GM18907 (cell line): Measurements from ENCODE around the gene PTPRN2.

Source experiments
- ATAC-seq: cut with Tn5 transposase; IDR thresholded peaks from one replicate; pipeline ENCODE4 v1.9.1; 2021; ENCODE audit warnings: mild to moderate bottlenecking, moderate library complexity; ENCODE audit not compliant: unreplicated experiment

PTPRN2 gene

DNA sequence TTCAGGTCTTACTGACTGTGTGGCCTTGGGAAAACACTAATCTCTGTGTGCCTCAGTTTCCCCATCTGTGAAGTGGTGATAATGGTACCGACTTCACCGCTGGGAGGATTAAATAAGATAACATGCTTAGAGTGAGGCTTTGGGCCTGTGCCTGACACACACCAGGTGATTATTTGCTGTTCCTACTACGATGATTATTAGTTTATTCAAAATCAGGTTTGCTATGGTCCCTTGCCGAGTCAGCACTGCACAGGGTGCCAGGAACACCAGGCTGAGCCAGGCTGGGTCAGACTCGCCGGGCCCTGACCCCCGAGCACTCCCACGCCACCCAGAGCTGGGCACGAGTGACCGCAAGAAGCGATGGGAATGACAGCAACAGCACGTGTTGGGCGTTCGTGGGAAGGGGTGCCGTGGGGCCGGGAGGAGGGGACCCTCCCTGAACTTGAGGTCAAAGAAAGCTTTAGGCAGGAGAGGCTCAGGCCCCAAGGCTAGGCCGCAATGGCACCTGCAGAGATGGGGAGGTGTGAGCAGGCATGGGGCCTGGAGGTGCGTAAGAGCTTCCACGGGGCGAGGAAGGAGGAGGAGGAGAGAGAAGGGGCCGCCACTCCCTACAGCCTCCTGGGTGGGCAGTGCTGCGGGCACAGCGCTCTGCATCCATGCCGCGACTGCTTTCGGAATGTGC is 925.4 kb downstream of the PTPRN2 start:
- no peak for ATAC-seq

GRCh38 chr7:157661611-157661975 is 926.0 kb downstream of the PTPRN2 start:
- no peak for ATAC-seq

DNA sequence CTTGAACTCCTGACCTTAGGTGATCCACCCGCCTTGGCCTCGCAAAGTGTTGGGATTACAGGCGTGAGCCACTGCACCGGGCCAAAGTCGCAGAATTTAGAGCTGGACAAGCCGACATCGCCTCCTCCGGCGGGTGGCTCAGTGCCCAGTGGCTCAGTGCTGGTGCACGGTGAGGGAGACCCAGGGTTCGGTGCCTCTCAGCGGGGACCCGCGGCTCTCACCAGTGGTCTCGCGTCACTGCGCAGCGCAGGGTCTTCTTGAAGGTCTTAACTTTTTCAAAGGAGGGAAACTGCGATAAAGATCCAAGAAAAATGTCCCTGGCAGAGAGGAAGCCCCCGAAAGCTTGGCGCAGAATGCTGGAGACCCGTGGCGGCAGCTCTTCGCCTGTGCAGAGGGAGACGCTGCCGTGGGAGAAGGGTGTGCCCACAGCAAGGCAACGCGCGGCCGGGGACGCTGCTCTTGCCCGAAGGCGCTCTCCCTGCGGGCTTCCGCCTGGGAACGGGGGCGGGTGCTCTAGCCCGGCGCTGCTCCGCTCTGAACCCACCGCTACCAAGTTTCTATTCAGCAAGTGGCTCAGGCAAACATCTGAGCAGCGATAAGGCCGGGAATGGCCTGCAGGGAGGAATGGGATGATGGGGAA is 926.5 kb downstream of the PTPRN2 start:
- no peak for ATAC-seq

DNA sequence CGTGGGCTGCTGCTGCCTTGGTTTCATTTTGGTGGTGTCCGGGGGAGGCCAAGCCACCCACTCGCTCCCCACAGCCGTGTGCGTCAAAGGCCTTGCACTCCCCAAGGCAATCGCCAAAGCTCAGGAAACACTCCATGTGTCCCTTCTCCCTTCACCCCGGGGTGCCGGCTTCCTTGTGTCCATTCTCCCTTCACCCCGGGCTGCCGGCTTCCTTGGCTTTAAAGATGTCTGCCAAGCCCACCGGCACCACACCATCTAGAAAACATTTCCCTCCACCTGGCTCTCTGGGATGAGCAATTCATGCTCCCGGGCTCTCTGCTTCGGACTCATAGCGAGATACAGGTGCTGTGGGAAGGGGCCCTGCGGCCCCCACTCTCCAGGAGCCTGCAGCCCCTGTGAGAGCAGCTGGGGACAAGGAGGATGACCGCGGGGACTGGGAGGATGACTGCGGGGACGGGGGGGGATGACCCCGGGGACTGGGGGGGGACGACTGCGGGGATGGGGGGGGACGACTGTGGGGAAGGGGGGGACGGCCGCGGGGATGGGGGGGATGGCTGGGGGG is 928.7 kb downstream of the PTPRN2 start:
- no peak for ATAC-seq

DNA sequence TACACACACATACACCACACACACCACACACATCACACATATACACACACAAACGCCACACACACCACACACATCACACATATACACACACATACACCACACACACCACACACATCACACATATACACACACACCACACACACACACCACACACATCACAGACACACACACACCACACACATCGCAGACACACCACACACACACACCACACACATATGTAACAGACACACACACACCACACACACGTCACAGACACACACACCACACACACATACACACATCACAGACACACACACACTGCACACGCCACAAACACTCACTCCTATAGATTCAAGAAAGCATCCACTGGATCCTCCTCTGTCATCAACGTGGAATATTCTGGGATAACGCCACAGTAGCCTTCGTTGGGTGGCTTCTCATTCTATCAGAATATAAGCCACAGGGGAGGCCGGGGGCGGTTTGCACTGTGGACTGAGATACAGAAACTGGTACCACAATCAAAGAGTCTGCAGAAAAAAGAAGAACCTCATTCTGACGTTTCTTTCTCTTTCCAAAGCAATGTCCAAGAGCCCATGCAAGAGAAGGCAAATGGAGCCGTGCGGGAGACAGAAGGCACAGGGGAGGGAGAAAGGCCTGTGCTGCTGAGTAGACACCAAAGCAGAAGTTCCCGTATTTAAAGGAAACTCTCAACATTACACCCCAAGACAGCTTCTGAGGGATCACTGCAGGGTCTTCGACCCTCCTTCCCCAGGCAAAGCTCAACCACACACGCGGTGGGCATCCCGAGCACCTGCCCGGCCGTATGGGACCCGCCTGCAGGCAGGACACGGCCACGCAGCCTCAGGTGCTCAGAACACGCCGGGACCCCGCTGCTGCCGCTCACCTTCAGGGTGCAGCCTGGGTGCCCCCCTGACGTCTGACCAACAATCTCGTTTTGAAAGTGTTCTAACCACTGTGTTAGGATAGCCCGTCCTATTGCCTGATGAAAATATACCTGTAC is 929.6 kb downstream of the PTPRN2 start:
- ATAC-seq, result no peak

DNA sequence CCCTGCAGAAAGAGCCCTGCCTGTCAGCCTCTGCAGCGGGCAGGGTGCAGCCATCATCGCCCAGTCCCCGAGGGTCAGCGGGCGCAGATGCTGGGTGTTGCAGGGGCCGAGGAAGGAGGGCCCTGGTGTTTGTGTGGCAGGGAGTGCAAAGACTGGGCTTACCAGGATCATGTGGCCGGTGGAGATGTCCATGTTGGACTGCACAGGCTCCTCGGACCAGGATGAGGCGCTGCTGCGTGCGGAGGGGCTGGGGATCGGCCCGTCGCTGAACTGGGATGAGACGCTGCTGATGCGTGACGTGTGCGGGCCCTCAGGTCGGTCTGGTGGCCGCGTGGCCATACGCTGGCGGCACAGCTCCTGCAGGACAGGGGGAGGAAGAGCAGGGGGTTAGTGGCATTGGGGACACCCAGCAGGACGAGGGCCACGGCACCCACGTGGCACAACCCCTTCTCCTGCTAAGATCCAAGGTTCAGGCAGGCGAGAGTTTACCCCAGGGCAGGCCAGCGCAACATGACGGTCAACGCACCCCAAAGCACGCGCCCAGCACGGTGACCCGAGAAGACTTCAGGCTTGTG is 931.3 kb downstream of the PTPRN2 start:
- no peak for ATAC-seq

GRCh38 chr7:157654350-157654749 is 933.3 kb downstream of the PTPRN2 start:
- ATAC-seq, result no peak

- no peak for ATAC-seq
Measured at GRCh38 chr7:157653827-157654207, 933.8 kb downstream of the PTPRN2 start.

DNA sequence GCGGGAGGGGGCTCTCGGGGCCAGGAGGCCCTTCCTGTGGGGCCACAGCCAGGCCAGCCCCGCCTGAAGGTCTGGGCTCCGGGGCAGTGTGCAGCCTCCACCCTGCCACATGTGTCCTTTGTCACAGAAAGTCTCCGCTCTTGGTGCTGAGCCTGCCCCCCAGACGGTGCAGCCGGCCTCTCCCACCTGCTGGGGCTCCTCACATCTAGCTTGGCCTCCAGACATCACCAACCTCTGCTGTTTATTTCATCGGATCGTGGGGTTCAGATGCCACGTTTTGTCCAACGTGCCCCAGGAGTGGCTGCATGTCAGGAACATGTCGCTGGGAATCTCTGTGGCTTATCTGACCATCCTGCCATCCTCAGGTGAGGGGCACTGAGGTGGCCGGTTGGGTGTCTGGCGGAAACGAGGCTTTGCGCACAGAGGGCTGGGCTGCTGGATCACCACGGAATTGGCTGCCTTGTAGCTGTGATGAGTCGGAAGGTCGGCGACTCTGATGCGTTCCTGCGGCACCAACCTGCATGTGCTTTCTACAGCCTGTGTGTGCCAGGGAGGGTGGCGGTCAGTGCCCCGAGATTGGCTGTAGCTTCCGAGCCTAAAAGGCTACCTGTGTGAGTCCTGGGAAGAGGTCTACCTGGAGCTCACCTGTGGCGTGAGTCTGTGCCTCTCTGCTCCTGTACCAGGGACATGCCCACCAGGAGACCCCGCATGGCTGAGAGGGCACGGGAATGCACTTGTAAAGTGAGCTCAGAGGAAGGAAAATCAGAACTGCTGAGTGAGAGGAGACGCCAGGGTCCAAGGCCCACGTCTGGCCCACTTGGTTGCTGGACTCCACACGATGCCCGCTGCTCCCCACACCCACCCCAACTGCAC is 934.4 kb downstream of the PTPRN2 start:
- ATAC-seq, result no peak

- ATAC-seq, result no peak
Measured at GRCh38 chr7:157652161-157652953, 935.3 kb downstream of the PTPRN2 start.

DNA sequence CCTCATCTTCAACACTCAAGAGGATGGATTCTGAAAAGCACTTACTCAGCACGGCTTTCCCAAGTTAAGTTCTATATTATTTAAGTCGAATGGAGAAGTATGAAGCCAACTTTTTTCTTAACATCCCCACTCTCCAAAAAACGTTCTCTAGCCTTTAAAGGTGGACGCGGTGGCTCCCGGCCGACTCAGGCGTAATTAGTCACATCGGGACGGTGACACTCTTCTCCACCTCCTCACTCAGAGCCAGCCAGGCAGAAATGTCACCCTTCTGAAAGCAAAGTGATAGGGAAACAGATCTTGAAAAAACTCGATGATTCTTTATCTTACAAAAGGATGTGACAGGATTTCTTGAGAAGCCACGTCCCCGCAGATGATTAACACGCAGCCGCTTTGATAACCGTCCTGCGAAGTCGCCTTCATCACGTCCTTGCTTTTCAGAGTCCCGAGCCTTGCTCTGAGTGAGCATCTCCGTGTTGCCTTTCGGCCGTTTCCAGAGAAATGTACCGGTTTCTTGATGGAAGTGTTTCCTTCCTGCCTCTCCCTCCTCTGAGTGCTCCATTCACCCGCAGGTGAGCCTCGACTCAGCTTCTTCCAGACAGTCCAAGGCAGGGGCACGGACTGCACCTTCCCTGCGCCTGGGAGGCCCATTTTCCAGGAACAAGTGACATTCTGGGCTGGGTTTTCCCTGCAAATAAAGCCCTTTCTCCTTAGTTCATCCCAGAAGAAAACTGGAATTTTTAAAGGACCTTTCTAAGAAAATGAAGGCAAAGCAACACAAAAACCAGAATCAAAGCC is 936.1 kb downstream of the PTPRN2 start:
- no peak for ATAC-seq

DNA sequence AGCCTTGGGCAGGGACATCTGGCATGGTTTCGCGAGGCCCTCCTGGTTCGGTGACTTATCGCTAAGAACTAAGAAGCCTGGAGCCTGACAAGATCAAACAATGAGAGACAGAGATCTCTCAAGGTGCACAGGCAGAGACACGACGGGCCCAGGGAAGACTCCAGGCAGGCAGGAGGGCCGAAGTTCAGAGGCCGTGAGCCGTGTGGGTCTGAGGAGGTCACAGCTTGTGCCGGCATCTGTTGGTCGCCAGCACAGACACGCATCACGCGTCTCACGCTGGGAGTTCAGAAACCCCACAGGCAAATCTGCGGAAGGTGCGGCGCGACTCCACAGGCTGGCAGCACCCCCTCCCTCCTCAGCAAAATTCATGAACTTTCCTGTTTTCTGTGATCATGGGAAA is 936.8 kb downstream of the PTPRN2 start:
- no peak for ATAC-seq

DNA sequence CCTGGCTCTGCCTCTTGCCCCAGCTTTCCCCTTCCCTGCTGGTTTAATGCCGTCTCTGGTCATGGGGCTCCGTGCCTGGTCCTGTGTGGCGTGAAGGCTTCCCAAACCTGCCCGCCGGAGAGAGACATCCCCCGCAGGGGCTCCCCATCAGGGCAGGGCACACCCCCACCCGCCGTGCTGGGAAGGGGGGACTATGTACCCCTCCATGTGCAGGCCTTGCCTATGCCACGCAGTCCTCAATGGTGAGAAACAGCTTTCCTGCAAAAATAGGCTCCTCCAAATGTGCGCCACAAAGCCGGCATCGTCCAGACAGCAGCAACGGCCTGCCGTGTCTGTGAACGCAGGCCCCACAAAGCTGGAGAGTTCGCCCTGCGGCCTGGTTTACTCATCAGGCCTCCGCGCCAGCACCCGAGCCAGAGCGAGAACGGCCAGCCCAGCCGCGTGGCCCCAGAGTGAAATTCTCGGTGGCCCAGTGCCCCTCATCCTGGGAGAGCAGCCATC is 937.4 kb downstream of the PTPRN2 start:
- no peak for ATAC-seq

GRCh38 chr7:157646551-157646950 is 941.1 kb downstream of the PTPRN2 start:
- no peak for ATAC-seq

- ATAC-seq, result no peak
Measured at GRCh38 chr7:157645539-157645938, 942.1 kb downstream of the PTPRN2 start.

GRCh38 chr7:157644946-157645345 is 942.7 kb downstream of the PTPRN2 start:
- no peak for ATAC-seq

DNA sequence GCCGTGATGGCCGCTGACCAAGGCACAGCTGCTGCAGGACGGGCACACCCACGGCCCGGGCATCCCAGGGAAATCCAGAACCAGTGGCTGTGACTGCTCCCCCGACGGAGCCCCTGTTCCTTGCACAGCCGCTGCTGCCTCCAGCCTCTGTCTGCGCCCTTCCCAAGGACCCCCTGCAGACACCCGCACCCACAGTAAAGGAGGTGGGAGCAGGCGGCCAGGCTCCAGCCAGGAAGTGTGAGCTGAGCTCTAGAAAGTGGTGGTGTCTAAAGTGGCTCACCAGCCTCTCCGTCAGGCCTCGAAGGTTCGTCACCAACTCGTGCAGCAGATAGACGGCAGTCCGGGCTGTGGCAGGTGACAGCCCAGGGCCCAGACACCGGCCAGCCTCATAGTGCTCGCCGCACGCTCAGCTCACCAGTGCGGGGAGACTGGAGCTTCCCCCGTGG is 944.1 kb downstream of the PTPRN2 start:
- ATAC-seq, result no peak

GRCh38 chr7:157641866-157642265 is 945.8 kb downstream of the PTPRN2 start:
- ATAC-seq, result no peak
